H9 (cell line): ENCODE data around the gene NACC1. TPM values are rescaled to one million over a fixed set of nuclear protein-coding genes. Genes with fewer than 3 reads are reported as not detected.

Experiments
- DNase-seq: peaks from one replicate; pipeline ENCODE4 v3.0.0-alpha.2; 2017
- H2AFZ ChIP-seq: one replicate; pipeline ENCODE4 v1.6.1; 2013; ENCODE audit warnings: mild to moderate bottlenecking, low read length, control low read depth, moderate library complexity
- H2AK5ac ChIP-seq: 2 replicates; pipeline ENCODE4 v1.6.1; 2013; ENCODE audit warnings: low read length, control low read depth, mixed read lengths; ENCODE audit not compliant: insufficient read length
- H2BK120ac ChIP-seq: one replicate; pipeline ENCODE4 v1.6.1; 2013; ENCODE audit warnings: low read depth, mild to moderate bottlenecking, low read length, control low read depth, inconsistent platforms; ENCODE audit not compliant: poor library complexity, severe bottlenecking
- H2BK12ac ChIP-seq: 2 replicates; pipeline ENCODE4 v1.6.1; 2013; ENCODE audit warnings: low read length, control low read depth, mixed read lengths, low read depth; ENCODE audit not compliant: insufficient read length
- H2BK15ac ChIP-seq: 2 replicates; pipeline ENCODE4 v1.6.1; 2013; ENCODE audit warnings: low read depth, low read length, control low read depth
- H2BK20ac ChIP-seq: one replicate; pipeline ENCODE4 v1.6.1; 2013; ENCODE audit warnings: low read depth, mild to moderate bottlenecking, low read length, control low read depth, inconsistent platforms; ENCODE audit not compliant: poor library complexity, severe bottlenecking
- H2BK5ac ChIP-seq: 2 replicates; pipeline ENCODE4 v1.6.1; 2013; ENCODE audit warnings: low read length, control low read depth, mixed read lengths; ENCODE audit not compliant: insufficient read length
- H3K14ac ChIP-seq: 2 replicates; pipeline ENCODE4 v1.6.1; 2013; ENCODE audit warnings: low read length, control low read depth; ENCODE audit not compliant: insufficient read depth
- H3K18ac ChIP-seq: 2 replicates; pipeline ENCODE4 v1.6.1; 2013; ENCODE audit warnings: low read depth, mild to moderate bottlenecking, mixed read lengths, low read length, control low read depth; ENCODE audit not compliant: insufficient read length
- H3K23ac ChIP-seq: 2 replicates; pipeline ENCODE4 v1.6.1; 2013; ENCODE audit warnings: low read length, control low read depth, mixed read lengths, low read depth; ENCODE audit not compliant: insufficient read length
- H3K23me2 ChIP-seq: 2 replicates; pipeline ENCODE4 v1.6.1; 2013; ENCODE audit warnings: low read depth, mild to moderate bottlenecking, mixed read lengths, low read length, control low read depth; ENCODE audit not compliant: insufficient read length, poor library complexity, severe bottlenecking
- H3K27ac ChIP-seq: 2 replicates; pipeline ENCODE4 v1.5.1; 2013; ENCODE audit warnings: low read length, control low read depth, mixed read lengths, low read depth; ENCODE audit not compliant: insufficient read length
- H3K27me3 ChIP-seq: 2 replicates; pipeline ENCODE4 v1.6.1; 2013; ENCODE audit warnings: low read length, control low read depth, inconsistent platforms; ENCODE audit not compliant: insufficient read depth
- H3K4ac ChIP-seq: 2 replicates; pipeline ENCODE4 v1.6.1; 2013; ENCODE audit warnings: low read depth, mild to moderate bottlenecking, control low read depth, inconsistent platforms, low read length, moderate library complexity
- H3K4me1 ChIP-seq: 2 replicates; pipeline ENCODE4 v1.6.1; 2013; ENCODE audit warnings: low read length, control low read depth, inconsistent platforms; ENCODE audit not compliant: insufficient read depth
- H3K4me2 ChIP-seq: 2 replicates; pipeline ENCODE4 v1.6.1; 2013; ENCODE audit warnings: low read length, control low read depth, mixed read lengths; ENCODE audit not compliant: insufficient read length, insufficient read depth
- H3K56ac ChIP-seq: 2 replicates; pipeline ENCODE4 v1.6.1; 2013; ENCODE audit warnings: low read depth, mild to moderate bottlenecking, mixed read lengths, low read length, control low read depth; ENCODE audit not compliant: insufficient read length
- H3K79me1 ChIP-seq: 2 replicates; pipeline ENCODE4 v1.6.1; 2013; ENCODE audit warnings: low read depth, mild to moderate bottlenecking, moderate library complexity, low read length, control low read depth, inconsistent platforms; ENCODE audit not compliant: insufficient read depth, poor library complexity, severe bottlenecking
- H3K79me2 ChIP-seq: 2 replicates; pipeline ENCODE4 v1.6.1; 2013; ENCODE audit warnings: low read length, control low read depth, inconsistent platforms; ENCODE audit not compliant: insufficient read depth
- H3K9ac ChIP-seq: 2 replicates; pipeline ENCODE4 v1.6.1; 2013; ENCODE audit warnings: low read length, control low read depth, mixed read lengths; ENCODE audit not compliant: insufficient read length; ENCODE audit errors: extremely low read depth
- H3K9me3 ChIP-seq: one replicate; pipeline ENCODE4 v1.6.1; 2013; ENCODE audit warnings: low read depth, low read length, inconsistent platforms; ENCODE audit not compliant: control insufficient read depth
- H3T11ph ChIP-seq: one replicate; pipeline ENCODE4 v1.6.1; 2013; ENCODE audit warnings: mild to moderate bottlenecking, low read length, control low read depth, inconsistent platforms
- H4K20me1 ChIP-seq: one replicate; pipeline ENCODE4 v1.6.1; 2013; ENCODE audit not compliant: control insufficient read depth, insufficient read length, insufficient read depth
- H4K5ac ChIP-seq: 2 replicates; pipeline ENCODE4 v1.6.1; 2013; ENCODE audit warnings: low read depth, mild to moderate bottlenecking, mixed read lengths, low read length, control low read depth; ENCODE audit not compliant: insufficient read length
- H4K8ac ChIP-seq: replicated peaks from 2 replicates; pipeline ENCODE4 v1.6.1; 2013; ENCODE audit warnings: low read length, control low read depth, mixed read lengths, low read depth; ENCODE audit not compliant: insufficient read length
- H4K91ac ChIP-seq: 2 replicates; pipeline ENCODE4 v1.6.1; 2013; ENCODE audit warnings: low read depth, mild to moderate bottlenecking, moderate library complexity, mixed read lengths, low read length, control low read depth; ENCODE audit not compliant: insufficient read length
- H3K27ac Mint-ChIP-seq, 3 experiments: 2 replicates in 2 of 3; 3 replicates in 1 of 3; pipeline ENCODE4 v1.8.0; 2020 to 2021; ENCODE audit warnings: mixed read lengths in 3 of 3, mild to moderate bottlenecking in 1 of 3, moderate library complexity in 1 of 3
- H3K27me3 Mint-ChIP-seq: 2 replicates; pipeline ENCODE4 v1.8.0; 2021; ENCODE audit warnings: low read depth, mild to moderate bottlenecking, moderate library complexity, mixed read lengths
- H3K36me3 Mint-ChIP-seq, 3 experiments: 2 replicates in 2 of 3; 3 replicates in 1 of 3; pipeline ENCODE4 v1.8.0; 2020 to 2021; ENCODE audit warnings: low read depth in 3 of 3, mixed read lengths in 3 of 3; ENCODE audit not compliant: insufficient read depth in 1 of 3
- H3K4me1 Mint-ChIP-seq, 2 experiments: 2 replicates each; pipeline ENCODE4 v1.8.0; 2020; ENCODE audit warnings: mixed read lengths in 2 of 2
- H3K4me3 Mint-ChIP-seq, 2 experiments: 2 replicates in 1 of 2; 3 replicates in 1 of 2; pipeline ENCODE4 v1.8.0; 2020 to 2021; ENCODE audit warnings: mild to moderate bottlenecking in 2 of 2, mixed read lengths in 2 of 2, moderate library complexity in 1 of 2
- H3K9me3 Mint-ChIP-seq, 2 experiments: 2 replicates in 1 of 2; 3 replicates in 1 of 2; pipeline ENCODE4 v1.8.0; 2020; ENCODE audit warnings: mild to moderate bottlenecking in 2 of 2, mixed read lengths in 2 of 2, moderate library complexity in 1 of 2
- whole genome bisulfite sequencing: extraction: QIAGEN DNeasy Blood & Tissue Kit; methylation state at CpG from one replicate; pipeline ENCODE4 v1.1.7; 2013; ENCODE audit warnings: missing lambda C conversion rate, low lambda C conversion rate, mixed read lengths; ENCODE audit not compliant: insufficient read length; ENCODE audit errors: extremely low coverage; 5-methylcytosine and 5-hydroxymethylcytosine counted together
- total RNA-seq: library from RNA; stranded (reverse); gene quantifications from 2 replicates; pipeline ENCODE4 v1.2.1, GENCODE V29; 2021
- TF ChIP-seq, protein P1 (sequence below): fragments of 200-600 bp; sonication (generic); conservative IDR thresholded peaks from 3 replicates; pipeline ENCODE4 v1.8.0; 2021; ENCODE audit warnings: antibody characterized with exemption, mild to moderate bottlenecking

Gene NACC1
- total RNA-seq, 1 experiment from 2014 or later, result 198 TPM

DNA sequence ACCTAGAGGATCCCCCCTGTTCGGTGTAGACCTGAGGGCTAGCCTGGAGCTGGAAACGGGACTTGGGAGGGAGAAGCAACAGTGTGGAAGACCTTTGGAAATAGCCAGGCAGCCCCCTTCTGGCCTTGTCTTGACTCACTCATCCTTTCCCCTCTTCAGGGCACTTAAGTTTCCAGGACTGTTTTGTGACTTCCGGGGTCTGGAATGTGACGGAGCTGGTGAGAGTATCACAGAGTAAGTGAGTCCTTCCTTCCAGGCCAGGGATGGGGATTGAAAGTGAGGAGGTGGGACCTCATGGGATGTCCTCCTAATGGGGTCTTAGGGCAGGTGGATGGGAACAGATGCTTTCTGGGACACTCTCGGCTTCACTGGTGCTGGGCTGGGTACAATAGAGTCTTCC lies 44.8 kb upstream of the NACC1 start:
- no peak overlapping the region for H3T11ph ChIP-seq
- H3K18ac ChIP-seq, result no peak overlapping the region
- no peak for DNase-seq
- H4K91ac ChIP-seq, result no peak overlapping the region
- H3K56ac ChIP-seq, result no peak overlapping the region
- TF ChIP-seq, protein P1, sequence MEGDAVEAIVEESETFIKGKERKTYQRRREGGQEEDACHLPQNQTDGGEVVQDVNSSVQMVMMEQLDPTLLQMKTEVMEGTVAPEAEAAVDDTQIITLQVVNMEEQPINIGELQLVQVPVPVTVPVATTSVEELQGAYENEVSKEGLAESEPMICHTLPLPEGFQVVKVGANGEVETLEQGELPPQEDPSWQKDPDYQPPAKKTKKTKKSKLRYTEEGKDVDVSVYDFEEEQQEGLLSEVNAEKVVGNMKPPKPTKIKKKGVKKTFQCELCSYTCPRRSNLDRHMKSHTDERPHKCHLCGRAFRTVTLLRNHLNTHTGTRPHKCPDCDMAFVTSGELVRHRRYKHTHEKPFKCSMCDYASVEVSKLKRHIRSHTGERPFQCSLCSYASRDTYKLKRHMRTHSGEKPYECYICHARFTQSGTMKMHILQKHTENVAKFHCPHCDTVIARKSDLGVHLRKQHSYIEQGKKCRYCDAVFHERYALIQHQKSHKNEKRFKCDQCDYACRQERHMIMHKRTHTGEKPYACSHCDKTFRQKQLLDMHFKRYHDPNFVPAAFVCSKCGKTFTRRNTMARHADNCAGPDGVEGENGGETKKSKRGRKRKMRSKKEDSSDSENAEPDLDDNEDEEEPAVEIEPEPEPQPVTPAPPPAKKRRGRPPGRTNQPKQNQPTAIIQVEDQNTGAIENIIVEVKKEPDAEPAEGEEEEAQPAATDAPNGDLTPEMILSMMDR, result no peak
- H3K23ac ChIP-seq, result no peak overlapping the region
- peaks cover 13 to 38% of the 10 kb centered on the region in 2 experiments for H3K4me1 Mint-ChIP-seq
- H2BK5ac ChIP-seq, result no peak overlapping the region
- no peaks in the 10 kb centered on the region for H3K9me3 ChIP-seq
- H3K27ac Mint-ChIP-seq, result no peak overlapping the region; a peak in 1 of 7 replicates
- H2AK5ac ChIP-seq, result no peak overlapping the region
- no peak overlapping the region for H3K4me2 ChIP-seq
- H3K27me3 Mint-ChIP-seq, result peaks cover 81% of the 10 kb centered on the region
- H3K27ac ChIP-seq, result no peak overlapping the region
- H3K4me3 Mint-ChIP-seq, result no peak overlapping the region
- H2BK20ac ChIP-seq, result no peak overlapping the region
- H3K79me1 ChIP-seq, result no peaks in the 10 kb centered on the region
- peaks cover 1% of the 10 kb centered on the region; the same call in 1 of the 2 replicates for H3K27me3 ChIP-seq
- H3K9ac ChIP-seq, result no peak overlapping the region
- peaks cover 7% of the 10 kb centered on the region; the same call in 1 of the 2 replicates for H3K4me1 ChIP-seq
- no peak overlapping the region for H2AFZ ChIP-seq
- peaks cover 3% of the 10 kb centered on the region for H3K23me2 ChIP-seq
- no CpG with 5 or more reads among the region's 5 CpGs for WGBS
- H4K5ac ChIP-seq, result no peak overlapping the region
- H4K20me1 ChIP-seq, result no peaks in the 10 kb centered on the region
- no peak overlapping the region for H2BK12ac ChIP-seq
- H4K8ac ChIP-seq, result no peak overlapping the region
- H2BK120ac ChIP-seq, result no peak overlapping the region
- no peaks in the 10 kb centered on the region for H3K79me2 ChIP-seq
- H3K36me3 Mint-ChIP-seq, result peaks cover 0 to 1% (median 0%) of the 10 kb centered on the region in 3 experiments; a peak in 1 of 7 replicates
- H3K14ac ChIP-seq, result no peak overlapping the region
- no peak overlapping the region for H2BK15ac ChIP-seq
- H3K4ac ChIP-seq, result no peak overlapping the region
- H3K9me3 Mint-ChIP-seq, result no peaks in the 10 kb centered on the region
